ENCODE measurements around the gene GABBR2.

GABBR2 gene

GRCh38 chr9:98333703-98334582, 374.8 kb downstream of the GABBR2 start:
- DNase-seq: no peak

- DNase-seq: no peak
Measured at GRCh38 chr9:98332405-98332831, 376.3 kb downstream of the GABBR2 start.

- no peak for DNase-seq
Measured at GRCh38 chr9:98331536-98332259, 377.0 kb downstream of the GABBR2 start.

GRCh38 chr9:98330831-98331230, 377.9 kb downstream of the GABBR2 start:
- DNase-seq: no peak

GRCh38 chr9:98329904-98330303, 378.8 kb downstream of the GABBR2 start:
- no peak for DNase-seq

- no peak for DNase-seq
Measured at GRCh38 chr9:98329281-98329680, 379.5 kb downstream of the GABBR2 start.

- no peak for DNase-seq
Measured at GRCh38 chr9:98328770-98329169, 380.0 kb downstream of the GABBR2 start.

- DNase-seq: no peak
Measured at GRCh38 chr9:98328141-98328540, 380.6 kb downstream of the GABBR2 start.

GRCh38 chr9:98327249-98327561, 381.5 kb downstream of the GABBR2 start:
- no peak for DNase-seq

GRCh38 chr9:98326459-98327248, 382.1 kb downstream of the GABBR2 start:
- no peak for DNase-seq

- DNase-seq: no peak
Measured at GRCh38 chr9:98324801-98325200, 383.9 kb downstream of the GABBR2 start.

- DNase-seq: no peak
Measured at GRCh38 chr9:98323831-98324135, 385.0 kb downstream of the GABBR2 start.

GRCh38 chr9:98323051-98323830, 385.5 kb downstream of the GABBR2 start:
- DNase-seq: no peak

GRCh38 chr9:98321269-98321668, 387.5 kb downstream of the GABBR2 start:
- DNase-seq: no peak

- no peak for DNase-seq
Measured at GRCh38 chr9:98318834-98319478, 389.8 kb downstream of the GABBR2 start.

GRCh38 chr9:98318041-98318790, 390.5 kb downstream of the GABBR2 start:
- no peak for DNase-seq

- DNase-seq: no peak
Measured at GRCh38 chr9:98317134-98317857, 391.4 kb downstream of the GABBR2 start.

GRCh38 chr9:98316445-98317133, 392.1 kb downstream of the GABBR2 start:
- no peak for DNase-seq

- DNase-seq: peak; percentile 65
Measured at GRCh38 chr9:98315551-98316060, 393.1 kb downstream of the GABBR2 start.

- DNase-seq: no peak
Measured at GRCh38 chr9:98315067-98315453, 393.7 kb downstream of the GABBR2 start.
